Peyer's patch (tissue), 4 donors: ENCODE results near the gene MYO1F. TPM values are rescaled to one million over a fixed set of nuclear protein-coding genes. Genes with fewer than 3 reads are reported as not detected.
"Not testable (repeated sequence)": the region's sequence is repeated elsewhere in the genome, so short reads cannot be mapped to it uniquely, and the experiment has no call there.

ENCODE experiments used
- DNase-seq, 3 donors: peaks; one replicate each; pipeline ENCODE4 v3.0.0-alpha.2; 2017 to 2019
- H3K27ac ChIP-seq, 4 donors: fragments of 200-600 bp; sonication (generic); one replicate each; pipeline ENCODE4 v1.5.1; 2016 to 2019
- H3K27me3 ChIP-seq, 2 donors: fragments of 200-600 bp; sonication (generic); one replicate each; pipeline ENCODE4 v1.5.1; 2019
- H3K36me3 ChIP-seq, 3 donors: fragments of 200-600 bp; sonication (generic); one replicate each; pipeline ENCODE4 v1.5.1; 2016 to 2019
- H3K4me1 ChIP-seq, 4 donors: fragments of 200-600 bp; sonication (generic); one replicate each; pipeline ENCODE4 v1.5.1; 2016 to 2019
- H3K4me3 ChIP-seq, 4 donors: fragments of 200-600 bp; sonication (generic); 1 replicate in 3 of 4; 2 replicates in 1 of 4; pipeline ENCODE4 v1.5.1; 2016 to 2019; ENCODE audit warnings: mild to moderate bottlenecking in 1 of 4
- H3K9me3 ChIP-seq, 4 donors: fragments of 200-600 bp; sonication (generic); one replicate each; pipeline ENCODE4 v1.5.1; 2016 to 2019; ENCODE audit warnings: mild to moderate bottlenecking in 1 of 4
- POLR2A ChIP-seq, 2 donors: fragments of 450-650 bp; IDR thresholded peaks; one replicate each; pipeline ENCODE4 v1.5.1; 2017; ENCODE audit warnings: antibody characterized with exemption in 2 of 2, mild to moderate bottlenecking in 2 of 2, moderate library complexity in 2 of 2
- total RNA-seq, 4 donors: library from RNA; depleted of rRNA; stranded (reverse); fragments of >200 nt; gene quantifications; one replicate each; pipeline ENCODE4 v1.1.0, GENCODE V29; 2016
- TF ChIP-seq, protein P1 (sequence below), 6 experiments: fragments of 450-650 bp in 4 of 6; fragments of 200-600 bp in 2 of 6; sonication (generic) in 1 of 6; IDR thresholded peaks; one replicate each; pipeline ENCODE4 v1.5.1; 2017 to 2019; ENCODE audit warnings: antibody characterized with exemption in 6 of 6, mild to moderate bottlenecking in 3 of 6, moderate library complexity in 1 of 6

MYO1F gene
- total RNA-seq, 4 donors from 2014 or later, result 10.8 to 168 (median 22.1) TPM

DNA sequence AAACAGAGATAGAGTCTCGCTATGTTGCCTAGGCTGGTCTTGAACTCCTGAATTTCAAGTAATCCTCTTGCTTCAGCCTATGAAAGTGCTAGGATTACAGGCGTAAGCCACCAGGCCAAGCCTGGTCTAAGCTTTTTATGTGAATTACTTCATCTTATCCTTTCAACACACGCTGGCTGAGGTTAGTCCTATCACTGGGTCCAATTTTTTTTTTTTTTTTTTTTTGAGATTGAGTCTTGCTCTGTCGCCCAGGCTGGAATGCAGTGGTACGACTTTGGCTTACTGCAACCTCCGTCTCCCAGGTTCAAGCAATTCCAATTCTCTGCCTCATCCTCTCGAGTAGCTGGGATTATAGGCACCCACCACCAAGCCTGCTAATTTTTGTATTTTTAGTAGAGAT, 10.4 kb downstream of the MYO1F start:
- Histone ChIP-seq H3K36me3 (no peaks in the 10 kb centered on the region), H3K27ac (peak overlapping the region in 1 of 4 donors; percentile 30), H3K4me1 (peaks cover 0 to 25% (median 14%) of the 10 kb centered on the region in 4 donors), H3K9me3 (no peaks in the 10 kb centered on the region), H3K27me3 (no peaks in the 10 kb centered on the region), H3K4me3 (no peak overlapping the region)
- no peak for DNase-seq
- TF ChIP-seq, protein P1, sequence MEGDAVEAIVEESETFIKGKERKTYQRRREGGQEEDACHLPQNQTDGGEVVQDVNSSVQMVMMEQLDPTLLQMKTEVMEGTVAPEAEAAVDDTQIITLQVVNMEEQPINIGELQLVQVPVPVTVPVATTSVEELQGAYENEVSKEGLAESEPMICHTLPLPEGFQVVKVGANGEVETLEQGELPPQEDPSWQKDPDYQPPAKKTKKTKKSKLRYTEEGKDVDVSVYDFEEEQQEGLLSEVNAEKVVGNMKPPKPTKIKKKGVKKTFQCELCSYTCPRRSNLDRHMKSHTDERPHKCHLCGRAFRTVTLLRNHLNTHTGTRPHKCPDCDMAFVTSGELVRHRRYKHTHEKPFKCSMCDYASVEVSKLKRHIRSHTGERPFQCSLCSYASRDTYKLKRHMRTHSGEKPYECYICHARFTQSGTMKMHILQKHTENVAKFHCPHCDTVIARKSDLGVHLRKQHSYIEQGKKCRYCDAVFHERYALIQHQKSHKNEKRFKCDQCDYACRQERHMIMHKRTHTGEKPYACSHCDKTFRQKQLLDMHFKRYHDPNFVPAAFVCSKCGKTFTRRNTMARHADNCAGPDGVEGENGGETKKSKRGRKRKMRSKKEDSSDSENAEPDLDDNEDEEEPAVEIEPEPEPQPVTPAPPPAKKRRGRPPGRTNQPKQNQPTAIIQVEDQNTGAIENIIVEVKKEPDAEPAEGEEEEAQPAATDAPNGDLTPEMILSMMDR (IDR thresholded peaks at IDR 0.05), result no peak
- TF ChIP-seq POLR2A (IDR thresholded peaks at IDR 0.05), result no peak

GRCh38 chr19:8564866-8565265, 12.4 kb downstream of the MYO1F start:
- not testable (repeated sequence) for H3K36me3 ChIP-seq, H3K9me3 ChIP-seq, DNase-seq, H3K4me3 ChIP-seq, H3K27me3 ChIP-seq
- H3K27ac ChIP-seq, result peak overlapping the region in 1 of 4 donors; percentile 25
- peaks cover 0 to 13% (median 11%) of the 10 kb centered on the region in 4 donors for H3K4me1 ChIP-seq

DNA sequence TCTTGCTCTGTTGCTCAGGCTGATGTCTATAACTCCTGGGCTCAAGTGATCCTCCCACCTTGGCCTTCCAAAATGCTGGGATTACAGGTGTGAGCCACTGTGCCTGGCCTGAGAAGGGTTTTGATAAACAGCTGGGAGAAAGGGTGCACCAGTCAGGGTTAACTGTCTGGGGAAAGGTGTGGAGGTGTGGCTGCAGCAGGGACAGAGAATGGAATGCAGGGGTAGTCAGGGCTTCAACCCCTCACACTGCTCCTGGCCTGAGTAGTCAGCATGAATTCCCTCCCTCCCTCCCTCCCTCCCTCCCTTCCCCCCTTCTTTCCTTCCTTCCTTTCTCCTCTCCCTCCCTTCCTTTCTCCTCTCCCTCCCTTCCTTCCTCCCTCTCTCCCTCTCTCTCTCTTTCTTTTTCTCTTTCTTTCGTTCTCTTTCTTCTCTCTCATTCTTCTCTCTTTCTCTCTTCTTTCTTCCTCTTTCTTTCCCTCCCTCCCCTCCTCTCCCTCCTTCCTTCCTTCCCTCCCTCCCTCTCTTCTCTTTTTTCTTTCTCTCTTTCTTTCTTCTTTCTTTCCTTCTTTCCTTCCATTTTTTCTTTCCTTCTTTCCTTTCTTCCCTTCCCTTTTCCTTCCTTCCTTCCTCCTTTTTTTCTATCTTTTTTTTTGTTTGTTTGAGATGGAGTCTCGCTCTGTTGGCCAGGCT, 16.0 kb downstream of the MYO1F start:
- Histone ChIP-seq H3K9me3 (no peaks in the 10 kb centered on the region), H3K27me3 (no peaks in the 10 kb centered on the region), H3K4me1 (no peaks in the 10 kb centered on the region), H3K27ac (no peak overlapping the region), H3K4me3 (no peak overlapping the region), H3K36me3 (no peaks in the 10 kb centered on the region)
- TF ChIP-seq POLR2A (IDR thresholded peaks at IDR 0.05), result no peak
- TF ChIP-seq, protein P1 (IDR thresholded peaks at IDR 0.05), result no peak
- no peak for DNase-seq

GRCh38 chr19:8558325-8558724, 18.9 kb downstream of the MYO1F start:
- TF ChIP-seq, protein P1 (IDR thresholded peaks at IDR 0.05), result no peak
- TF ChIP-seq POLR2A (IDR thresholded peaks at IDR 0.05), result no peak
- Histone ChIP-seq H3K27me3 (no peaks in the 10 kb centered on the region), H3K9me3 (no peaks in the 10 kb centered on the region), H3K36me3 (peaks cover 0 to 4% (median 0%) of the 10 kb centered on the region in 3 donors), H3K27ac (no peak overlapping the region), H3K4me1 (no peaks in the 10 kb centered on the region), H3K4me3 (no peak overlapping the region)
- no peak for DNase-seq

DNA sequence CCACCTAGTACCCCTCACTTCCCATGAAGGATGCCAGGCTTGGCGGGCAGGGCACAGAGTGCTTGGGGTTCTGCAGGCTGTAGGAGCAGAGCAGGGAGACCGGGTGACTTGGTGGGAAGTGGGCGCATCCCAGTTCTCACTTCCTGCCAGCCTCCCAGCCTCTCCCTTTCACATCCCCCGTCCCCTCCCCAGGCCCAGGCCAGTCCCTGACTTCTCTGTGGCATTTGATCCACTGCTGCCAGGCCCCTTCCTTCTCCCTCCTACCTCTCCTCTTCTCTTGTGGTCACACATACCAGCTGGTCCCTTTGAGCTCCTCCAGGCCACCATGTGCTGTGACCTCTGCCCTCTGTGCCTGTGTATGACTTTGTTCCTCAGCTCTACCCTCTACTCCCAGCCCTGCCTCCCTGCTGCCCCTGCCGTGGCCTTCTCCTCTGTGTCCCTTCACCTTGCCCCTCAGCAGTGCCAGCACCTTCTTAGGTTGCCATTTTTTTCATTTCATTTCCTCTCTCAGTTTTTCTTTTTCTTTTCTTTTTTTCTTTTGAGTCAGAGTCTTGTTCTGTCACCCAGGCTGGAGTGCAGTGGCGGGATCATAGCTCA, 19.5 kb downstream of the MYO1F start:
- Histone ChIP-seq H3K27me3 (no peaks in the 10 kb centered on the region), H3K27ac (no peak overlapping the region), H3K9me3 (no peaks in the 10 kb centered on the region), H3K4me3 (no peak overlapping the region), H3K36me3 (peaks cover 0 to 8% (median 0%) of the 10 kb centered on the region in 3 donors), H3K4me1 (no peaks in the 10 kb centered on the region)
- no peak for TF ChIP-seq POLR2A (IDR thresholded peaks at IDR 0.05)
- TF ChIP-seq, protein P1 (IDR thresholded peaks at IDR 0.05), result no peak
- DNase-seq, result no peak

GRCh38 chr19:8553729-8554128, 23.5 kb downstream of the MYO1F start:
- not testable (repeated sequence) for DNase-seq, H3K27me3 ChIP-seq, H3K4me1 ChIP-seq, H3K9me3 ChIP-seq, H3K27ac ChIP-seq, H3K36me3 ChIP-seq, H3K4me3 ChIP-seq
